Stimulated activated CD4-positive, alpha-beta T cell treated with anti-CD3 and anti-CD28 coated beads, Interleukin-2, amount 100 ng/mL, for 4 hours (primary cell): ENCODE data around the gene IFI27L1.

Experiments
- DNase-seq: peaks from one replicate; pipeline ENCODE4 v3.0.0-alpha.2; 2020; ENCODE audit warnings: low read depth

Gene IFI27L1

GRCh38 chr14:94132285-94132887, 51.3 kb downstream of the IFI27L1 start:
- DNase-seq: peak; percentile 59

DNA sequence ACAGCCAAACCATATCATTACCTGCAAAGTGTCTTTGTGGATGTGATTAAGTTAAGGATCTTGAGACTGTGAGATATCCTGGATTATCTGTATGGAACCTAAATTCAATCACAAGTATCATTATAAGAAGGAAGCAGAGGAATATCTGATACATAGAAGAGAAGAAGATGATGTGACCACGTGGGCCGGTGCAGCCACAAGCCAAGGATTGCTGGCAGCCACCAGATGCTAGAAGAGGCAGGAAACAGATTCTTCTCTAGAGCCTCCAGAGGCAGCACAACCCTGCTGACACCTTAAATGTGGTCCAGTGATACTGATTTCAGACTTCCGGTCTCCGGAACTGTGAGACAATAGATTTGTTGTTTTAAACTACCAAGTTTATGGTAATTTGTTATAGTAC, 54.4 kb downstream of the IFI27L1 start:
- DNase-seq: no peak

- peak; percentile 73 for DNase-seq
Observed at GRCh38 chr14:94136575-94137331, 55.6 kb downstream of the IFI27L1 start.

GRCh38 chr14:94138251-94138650, 57.1 kb downstream of the IFI27L1 start:
- no peak for DNase-seq

GRCh38 chr14:94139006-94139405, 57.9 kb downstream of the IFI27L1 start:
- DNase-seq: no peak

DNA sequence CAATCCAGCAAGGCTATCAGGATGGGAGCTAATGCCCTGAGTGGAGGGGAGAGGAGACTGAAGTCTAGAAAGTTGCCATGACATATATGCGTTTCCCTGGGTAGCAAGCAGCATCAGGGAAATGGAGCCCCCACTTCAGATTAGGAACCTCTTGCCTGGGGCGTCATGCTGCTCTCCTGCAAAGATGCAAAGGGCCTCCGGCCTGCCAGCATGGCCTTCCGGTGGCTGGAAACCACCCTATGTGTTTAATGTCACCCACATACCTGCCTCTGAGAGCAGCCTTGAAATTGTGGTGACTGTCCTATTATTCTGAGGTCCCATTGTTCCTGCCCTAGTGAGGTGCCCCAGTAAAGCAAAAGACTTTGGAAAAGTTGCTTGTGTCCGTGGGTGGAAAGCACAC, 58.3 kb downstream of the IFI27L1 start:
- DNase-seq: no peak

DNA sequence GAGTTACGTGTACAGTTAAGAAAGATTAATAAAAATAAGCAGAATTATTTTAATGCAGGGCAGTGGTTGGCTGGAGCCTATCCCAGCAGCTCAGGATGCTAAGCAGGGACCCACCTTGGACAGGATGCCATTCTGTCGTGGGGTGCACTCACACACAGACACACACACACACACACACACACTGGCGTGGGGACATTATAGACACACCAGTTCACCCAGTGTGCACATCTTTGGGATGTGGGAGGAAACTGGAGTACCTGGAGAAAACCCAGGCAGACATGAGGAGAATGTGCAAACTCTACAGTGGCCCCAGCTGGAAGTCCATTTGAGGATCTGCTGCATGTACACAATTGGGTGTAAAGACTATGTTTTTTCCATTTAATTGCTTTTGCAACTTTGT, 61.1 kb downstream of the IFI27L1 start:
- no peak for DNase-seq

DNA sequence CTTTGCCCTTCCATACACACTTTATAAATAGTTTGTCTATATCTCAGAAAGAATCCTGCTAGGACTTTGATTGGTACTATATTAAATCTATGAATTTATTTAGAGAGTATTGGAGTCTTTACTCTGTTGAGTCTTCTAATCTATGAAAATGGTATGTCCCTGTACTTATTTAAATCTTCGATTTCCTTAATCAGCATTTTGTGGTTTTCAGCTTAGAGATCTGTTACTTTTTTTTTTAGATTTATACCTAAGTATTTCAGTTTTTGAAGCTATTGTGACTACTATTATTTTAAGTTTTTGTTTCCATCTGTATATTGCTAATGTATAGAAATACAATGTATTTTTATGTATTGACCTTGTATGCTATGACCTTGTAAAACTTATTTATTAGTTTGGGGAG, 61.7 kb downstream of the IFI27L1 start:
- DNase-seq: no peak

GRCh38 chr14:94143239-94143638, 62.1 kb downstream of the IFI27L1 start:
- no peak for DNase-seq

GRCh38 chr14:94143711-94144110, 62.6 kb downstream of the IFI27L1 start:
- DNase-seq: no peak

- no peak for DNase-seq
Observed at GRCh38 chr14:94144765-94145164, 63.7 kb downstream of the IFI27L1 start.

DNA sequence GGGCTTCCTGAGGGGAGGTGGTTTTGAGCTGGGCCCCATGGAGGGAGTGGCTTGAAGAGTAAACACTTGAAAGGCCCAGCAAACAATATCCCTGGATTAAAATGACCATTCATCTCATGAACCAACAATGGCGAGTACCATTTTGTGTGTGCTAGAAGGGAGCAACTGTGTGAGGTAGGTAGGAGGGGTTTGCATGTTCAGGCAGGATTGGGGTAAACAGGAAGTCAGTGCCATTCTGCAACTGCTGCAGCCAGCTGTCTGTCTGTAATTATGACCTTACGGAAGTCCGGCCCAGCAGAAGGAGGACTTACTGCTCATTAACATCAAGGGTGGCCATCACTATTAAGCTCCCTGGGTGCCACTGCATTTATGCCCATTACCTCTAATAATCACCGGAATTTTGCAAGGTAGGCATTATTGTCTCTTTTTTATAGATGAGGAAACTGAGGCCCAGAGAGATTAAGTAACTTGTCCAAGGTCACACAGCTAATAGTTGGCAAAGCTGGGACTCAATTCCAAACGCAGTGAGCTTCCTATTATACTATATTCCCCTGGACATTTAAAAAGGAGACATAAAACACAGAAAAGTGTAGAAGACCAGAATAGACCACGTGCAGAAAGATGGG, 64.9 kb downstream of the IFI27L1 start:
- no peak for DNase-seq
